H1 (cell line): Measurements from ENCODE around the gene TMEM107. TPM values are rescaled to one million over a fixed set of nuclear protein-coding genes. Genes with fewer than 3 reads are reported as not detected.

Experiments used
- CTCF ChIA-PET: fragments of 300-600 bp; sonication (Branson Sonifier 250); formaldehyde crosslinking; loops from one replicate; lab custom pipeline; 2021; ENCODE audit not compliant: partially characterized antibody; lab: Charles Lee
- POLR2A ChIA-PET: fragments of 300-600 bp; sonication (Branson Sonifier 250); formaldehyde crosslinking; loops from one replicate; lab custom pipeline; 2021; ENCODE audit warnings: inconsistent platforms; ENCODE audit not compliant: partially characterized antibody; lab: Charles Lee
- DNase-seq, 2 experiments: peaks; one replicate each; pipeline versions ENCODE4 v3.0.0 to v3.0.0-alpha.2; 2010 to 2022; ENCODE audit warnings: low spot score in 2 of 2, low read depth in 1 of 2, mixed read lengths in 1 of 2
- FAIRE-seq: peaks from 2 replicates; lab custom pipeline; 2011; peaks lifted over from hg19 to GRCh38; lab: Jason Lieb, UNC
- H2AFZ ChIP-seq: 2 replicates; pipeline ENCODE4 v1.8.1; 2012; ENCODE audit warnings: low read length, inconsistent platforms
- H2AK5ac ChIP-seq: 2 replicates; pipeline ENCODE4 v1.6.1; 2013; ENCODE audit warnings: low read depth, low read length
- H2BK120ac ChIP-seq: replicated peaks from 2 replicates; pipeline ENCODE3; 2013; ENCODE audit warnings: low read depth, low read length, inconsistent platforms
- H2BK12ac ChIP-seq: 2 replicates; pipeline ENCODE4 v1.6.1; 2013; ENCODE audit warnings: low read depth, low read length
- H2BK15ac ChIP-seq: 2 replicates; pipeline ENCODE4 v1.6.1; 2013; ENCODE audit warnings: low read length
- H2BK20ac ChIP-seq: 2 replicates; pipeline ENCODE4 v1.6.1; 2013; ENCODE audit warnings: low read length
- H2BK5ac ChIP-seq: 2 replicates; pipeline ENCODE4 v1.6.1; 2013; ENCODE audit warnings: low read depth, low read length
- H3K14ac ChIP-seq: 2 replicates; pipeline ENCODE4 v1.6.1; 2013; ENCODE audit warnings: inconsistent platforms; ENCODE audit not compliant: insufficient read length
- H3K18ac ChIP-seq: 2 replicates; pipeline ENCODE4 v1.6.1; 2013; ENCODE audit warnings: low read length; ENCODE audit errors: extremely low read depth
- H3K23ac ChIP-seq: 2 replicates; pipeline ENCODE4 v1.6.1; 2013; ENCODE audit warnings: inconsistent platforms; ENCODE audit not compliant: insufficient read length
- H3K23me2 ChIP-seq: 2 replicates; pipeline ENCODE4 v1.6.1; 2013; ENCODE audit warnings: low read depth, low read length
- H3K27ac ChIP-seq: 2 replicates; pipeline ENCODE4 v1.6.1; 2011; ENCODE audit warnings: low read depth, low read length, inconsistent platforms
- H3K27me3 ChIP-seq, 4 experiments: replicated peaks in 1 of 4; 1 replicate in 1 of 4; 2 replicates in 3 of 4; pipeline versions ENCODE4 v1.6.1 to v1.8.1; 2011 to 2013; ENCODE audit warnings: low read length in 3 of 4, mild to moderate bottlenecking in 3 of 4, inconsistent platforms in 2 of 4, mixed read lengths in 2 of 4, moderate library complexity in 1 of 4; ENCODE audit not compliant: control insufficient read depth in 3 of 4, insufficient read depth in 3 of 4; ENCODE audit errors: extremely low read depth in 1 of 4
- H3K36me3 ChIP-seq, 4 experiments: 2 replicates each; pipeline versions ENCODE4 v1.6.1 to v1.8.1; 2011 to 2013; ENCODE audit warnings: mild to moderate bottlenecking in 4 of 4, low read length in 3 of 4, moderate library complexity in 2 of 4, control low read depth in 1 of 4, inconsistent platforms in 1 of 4; ENCODE audit not compliant: insufficient read depth in 4 of 4, control insufficient read depth in 2 of 4
- H3K4ac ChIP-seq: replicated peaks from 2 replicates; pipeline ENCODE3; 2013; ENCODE audit warnings: low read length, low read depth, mixed read lengths, inconsistent platforms; ENCODE audit not compliant: insufficient read length
- H3K4me1 ChIP-seq, 4 experiments: replicated peaks in 1 of 4; 1 replicate in 1 of 4; 2 replicates in 3 of 4; pipeline versions ENCODE4 v1.6.1 to v1.8.1; 2011 to 2013; ENCODE audit warnings: low read length in 3 of 4, inconsistent platforms in 2 of 4, mixed read lengths in 1 of 4; ENCODE audit not compliant: insufficient read depth in 4 of 4, control insufficient read depth in 3 of 4
- H3K4me2 ChIP-seq, 2 experiments: 2 replicates each; pipeline versions ENCODE4 v1.6.1 to v1.8.1; 2011 to 2013; ENCODE audit warnings: low read depth in 2 of 2, low read length in 2 of 2, control low read depth in 1 of 2, inconsistent platforms in 1 of 2, mild to moderate bottlenecking in 1 of 2; ENCODE audit not compliant: insufficient read depth in 1 of 2
- H3K4me3 ChIP-seq, 4 experiments: fragments of 200-600, 300-600 bp in 1 of 4; sonication (generic), shearing (Covaris generic), sonication (Bioruptor Twin) in 1 of 4; 2 replicates each; pipeline versions ENCODE4 v1.5.1 to v1.8.1; 2011 to 2016; ENCODE audit warnings: low read length in 4 of 4, low read depth in 3 of 4, control low read depth in 2 of 4, inconsistent platforms in 2 of 4, mild to moderate bottlenecking in 2 of 4, mixed read lengths in 1 of 4, moderate library complexity in 1 of 4; ENCODE audit not compliant: insufficient read depth in 2 of 4; ENCODE audit errors: extremely low read depth in 1 of 4
- H3K56ac ChIP-seq: replicated peaks from 2 replicates; pipeline ENCODE3; 2013; ENCODE audit warnings: low read depth, mild to moderate bottlenecking, mixed read lengths, low read length, inconsistent platforms; ENCODE audit not compliant: insufficient read length
- H3K79me1 ChIP-seq: 2 replicates; pipeline ENCODE4 v1.6.1; 2013; ENCODE audit warnings: low read depth, low read length, control low read depth
- H3K79me2 ChIP-seq, 2 experiments: 2 replicates each; pipeline versions ENCODE4 v1.6.1 to v1.8.1; 2012 to 2013; ENCODE audit warnings: low read length in 2 of 2, mild to moderate bottlenecking in 2 of 2, inconsistent platforms in 1 of 2; ENCODE audit not compliant: insufficient read depth in 2 of 2, control insufficient read depth in 1 of 2
- H3K9ac ChIP-seq, 4 experiments: replicated peaks in 1 of 4; 1 replicate in 1 of 4; 2 replicates in 3 of 4; pipeline versions ENCODE4 v1.6.1 to v1.8.1; 2011 to 2013; ENCODE audit warnings: low read depth in 3 of 4, low read length in 3 of 4, control low read depth in 2 of 4, mild to moderate bottlenecking in 2 of 4, moderate library complexity in 2 of 4, inconsistent platforms in 1 of 4; ENCODE audit errors: extremely low read depth in 1 of 4
- H3K9me3 ChIP-seq, 2 experiments: 2 replicates each; pipeline versions ENCODE4 v1.6.1 to v1.8.1; 2012 to 2013; ENCODE audit warnings: mild to moderate bottlenecking in 2 of 2, moderate library complexity in 2 of 2, control low read depth in 1 of 2, inconsistent platforms in 1 of 2, low read depth in 1 of 2, low read length in 1 of 2, mixed read lengths in 1 of 2; ENCODE audit not compliant: insufficient read depth in 2 of 2
- H4K20me1 ChIP-seq, 2 experiments: replicated peaks in 1 of 2; 2 replicates each; pipeline versions ENCODE3 to v1.8.1; 2011 to 2013; ENCODE audit warnings: inconsistent platforms in 2 of 2, low read length in 2 of 2, mild to moderate bottlenecking in 1 of 2; ENCODE audit not compliant: insufficient read depth in 2 of 2, control insufficient read depth in 1 of 2
- H4K5ac ChIP-seq: 2 replicates; pipeline ENCODE4 v1.6.1; 2013; ENCODE audit warnings: low read length, low read depth, mixed read lengths, inconsistent platforms; ENCODE audit not compliant: insufficient read length
- H4K8ac ChIP-seq: 2 replicates; pipeline ENCODE4 v1.8.0; 2013; ENCODE audit warnings: mild to moderate bottlenecking, moderate library complexity, low read length, inconsistent platforms; ENCODE audit not compliant: insufficient read depth; ENCODE audit errors: extremely low read depth
- H4K91ac ChIP-seq: replicated peaks from 2 replicates; pipeline ENCODE3; 2013; ENCODE audit warnings: low read length, mixed read lengths, inconsistent platforms; ENCODE audit not compliant: insufficient read length
- BRCA1 ChIP-seq: IDR thresholded peaks from 2 replicates; pipeline ENCODE4 v1.6.1; 2012; ENCODE audit warnings: low read depth, low read length, improper control_type of control experiment
- JUN ChIP-seq: IDR thresholded peaks from 2 replicates; pipeline ENCODE4 v1.6.1; 2011; ENCODE audit warnings: low read depth, mild to moderate bottlenecking, improper control_type of control experiment, low read length
- KDM5A ChIP-seq: fragments of 200-600 bp; IDR thresholded peaks from 2 replicates; pipeline ENCODE4 v1.7.1; 2012; ENCODE audit warnings: mild to moderate bottlenecking, low read length, inconsistent platforms, mixed read lengths
- SP2 ChIP-seq: IDR thresholded peaks from 2 replicates; pipeline ENCODE4 v1.6.1; 2012; ENCODE audit warnings: mild to moderate bottlenecking, low read length, inconsistent platforms
- WGBS, 2 experiments: shearing (Covaris generic) in 1 of 2; methylation state at CpG; one replicate each; pipeline versions ENCODE4 v1.1.6 to v1.1.7; 2013 to 2015; ENCODE audit warnings: low lambda C conversion rate in 2 of 2, mixed read lengths in 2 of 2, inconsistent platforms in 1 of 2, low coverage in 1 of 2, missing lambda C conversion rate in 1 of 2; ENCODE audit not compliant: insufficient replicate concordance in 2 of 2, insufficient coverage in 1 of 2, insufficient read length in 1 of 2; ENCODE audit errors: extremely low coverage in 1 of 2, missing lambda C conversion rate in 1 of 2; 5-methylcytosine and 5-hydroxymethylcytosine counted together
- polyA plus RNA-seq, 7 experiments: library from polyadenylated mRNA; depleted of rRNA in 3 of 7; stranded (reverse) in 5 of 7; unstranded in 2 of 7; fragments of >200 nt in 5 of 7; fragments of 200-250 nt in 2 of 7; gene quantifications; 1 replicate in 5 of 7; 2 replicates in 1 of 7; 4 replicates in 1 of 7; pipeline versions ENCODE4 v1.2.1 to v1.2.3, GENCODE V29; 2011 to 2013; ENCODE audit warnings: missing spikeins in 2 of 7, mixed read lengths in 2 of 7
- total RNA-seq: library from RNA; stranded (reverse); fragmentation: NEBNext Ultra II Directional; extraction: Animal tissue kit (Norgen Biotek cat#: 25700); gene quantifications from 2 replicates; pipeline ENCODE4 v1.2.1, GENCODE V29; 2021

The TMEM107 gene
- total and polyA plus RNA-seq, 2 of the 8 experiments (the other 6 are each of a cell fraction or from before 2014, with no cell fraction given), result 17.3 to 21.5 TPM

DNA sequence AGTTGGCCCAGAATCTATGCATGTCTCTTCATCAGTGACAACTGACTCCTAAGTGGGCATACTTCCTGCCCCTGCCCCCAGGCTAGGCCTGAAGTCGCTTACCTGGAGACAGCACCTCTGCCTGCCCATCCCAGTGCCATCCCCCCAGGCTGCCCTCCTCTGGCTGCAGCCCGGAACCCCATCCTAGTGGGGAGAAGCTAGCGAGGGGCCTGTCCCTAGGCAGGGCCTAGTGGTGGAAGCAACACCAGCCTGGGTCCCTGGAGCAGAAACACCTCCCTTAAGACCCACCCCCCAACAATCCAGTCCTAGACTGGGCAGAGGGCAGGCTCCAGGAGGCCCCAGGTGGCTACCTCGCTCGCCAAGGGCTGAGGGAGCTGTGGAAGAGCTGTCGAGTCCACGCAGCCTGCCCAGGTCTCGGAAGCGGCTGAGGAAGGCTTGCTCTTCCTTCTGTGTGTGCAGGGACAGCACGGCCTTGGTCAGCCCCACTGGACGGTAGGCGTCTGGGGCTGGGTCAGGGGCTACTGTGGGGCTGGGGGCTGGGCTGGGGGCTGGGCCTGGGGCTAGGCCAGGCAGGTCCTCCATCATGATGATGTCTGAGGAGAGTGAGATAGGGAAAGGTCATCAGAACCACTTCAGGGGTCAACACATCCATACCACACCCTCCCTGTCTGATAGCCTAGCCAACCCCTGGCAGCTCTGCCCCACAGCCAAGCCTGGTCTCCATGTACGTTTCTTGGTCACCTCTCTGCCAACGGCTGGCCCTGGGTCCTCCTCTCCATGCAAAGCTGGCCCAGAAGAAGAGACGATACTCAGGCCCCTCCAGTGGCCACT, 31.6 kb downstream of the TMEM107 start:
- DNase-seq, result no peak
- 91% methylated on average over 15 of the region's 15 CpGs; no CpG with 5 or more reads in 1 of the 2 experiments for WGBS, 2 experiments
- CTCF ChIA-PET, result interaction anchor here (0.6 to 14.1 kb wide), 5 partner anchors 13 to 366 kb away, joined by 3 to 133 read pairs (median 3); partner anchors contain the start of gene VAMP2
- no peak for TF ChIP-seq BRCA1
- no peak for TF ChIP-seq JUN
- no peak for TF ChIP-seq SP2
- TF ChIP-seq KDM5A, result no peak

More for the DNA sequence above, 31.6 kb downstream of the TMEM107 start:
- no peak overlapping the region for H3K9ac ChIP-seq
- no peak overlapping the region for H2BK5ac ChIP-seq
- H3K4me1 ChIP-seq, result 0 out of 7 replicates have a peak, but pooled peaks cover 0 to under 1% (median under 1%) of the 10 kb centered on the region in 4 experiments
- no peak overlapping the region for H3K23ac ChIP-seq
- H2AFZ ChIP-seq, result no peak overlapping the region
- no peak overlapping the region for H3K18ac ChIP-seq
- no peaks in the 10 kb centered on the region for H3K23me2 ChIP-seq
- H2BK120ac ChIP-seq, result no peak overlapping the region
- no peak overlapping the region for H4K91ac ChIP-seq
- H3K9me3 ChIP-seq, result no peaks in the 10 kb centered on the region
- H3K36me3 ChIP-seq, result peaks cover 12 to 54% (median 41%) of the 10 kb centered on the region in 4 experiments
- H4K5ac ChIP-seq, result no peak overlapping the region
- no peak overlapping the region for H3K14ac ChIP-seq
- H3K79me1 ChIP-seq, result no peaks in the 10 kb centered on the region
- no peak overlapping the region for H3K27ac ChIP-seq
- H2BK15ac ChIP-seq, result no peak overlapping the region
- no peak overlapping the region for H3K4me2 ChIP-seq
- H4K8ac ChIP-seq, result peak overlapping the region; percentile 25; the same call in 1 of the 2 replicates
- POLR2A ChIA-PET, result interaction anchor here (2.6 to 5.1 kb wide), 3 partner anchors 11 to 28 kb away, joined by 9 to 21 read pairs (median 11); no protein-coding TSS in a partner anchor
- H2BK20ac ChIP-seq, result no peak overlapping the region
- no peaks in the 10 kb centered on the region for H3K79me2 ChIP-seq
- no peaks in the 10 kb centered on the region for H3K27me3 ChIP-seq
- no peak overlapping the region for H3K4ac ChIP-seq
- FAIRE-seq, result no peak
- no peak overlapping the region for H3K4me3 ChIP-seq
- H3K56ac ChIP-seq, result no peak overlapping the region
- no peak overlapping the region for H2BK12ac ChIP-seq
- H4K20me1 ChIP-seq, result peaks cover 2 to 20% of the 10 kb centered on the region in 2 experiments
- H2AK5ac ChIP-seq, result no peak overlapping the region
